A673 (cell line): ENCODE results near the gene TSHZ2. TPM values are rescaled to one million over a fixed set of nuclear protein-coding genes. Genes with fewer than 3 reads are reported as not detected.

Experiments
- BruUV-seq: library from RNA; stranded (reverse); fragments of 400-500 nt; replicated peaks from 2 replicates; lab custom pipeline; 2021; lab: Mats Ljungman, UMichigan
- CTCF ChIA-PET: fragments of 300-600 bp; sonication (Branson Sonifier 250); formaldehyde crosslinking; loops from one replicate; lab custom pipeline; 2022; ENCODE audit warnings: antibody characterized with exemption; lab: Charles Lee
- POLR2A ChIA-PET: fragments of 300-600 bp; sonication (Branson Sonifier 250); formaldehyde crosslinking; loops from one replicate; lab custom pipeline; 2022; ENCODE audit warnings: antibody characterized with exemption; ENCODE audit not compliant: low non-redundant PET; lab: Charles Lee
- DNase-seq: peaks from one replicate; pipeline ENCODE4 v3.0.0-alpha.2; 2015; ENCODE audit warnings: low spot score
- H3K27ac ChIP-seq: fragments of 200-600 bp; sonication (generic); 2 replicates; pipeline ENCODE4 v1.5.1; 2016; ENCODE audit warnings: mixed run types, low read depth, mild to moderate bottlenecking, mixed read lengths, antibody characterized with exemption, low read length; ENCODE audit not compliant: poor library complexity, severe bottlenecking
- H3K27me3 ChIP-seq: fragments of 200-600 bp; sonication (generic); replicated peaks from 2 replicates; pipeline ENCODE4 v1.6.1; 2017; ENCODE audit warnings: mixed run types, low read depth, mild to moderate bottlenecking, mixed read lengths, antibody characterized with exemption, low read length; ENCODE audit not compliant: insufficient read depth, poor library complexity
- H3K36me3 ChIP-seq: fragments of 200-600 bp; sonication (generic); 2 replicates; pipeline ENCODE4 v1.6.1; 2016; ENCODE audit warnings: mixed run types, mild to moderate bottlenecking, mixed read lengths, antibody characterized with exemption, low read length; ENCODE audit not compliant: insufficient read depth, poor library complexity, severe bottlenecking
- H3K4me1 ChIP-seq: fragments of 200-600 bp; sonication (generic); 2 replicates; pipeline ENCODE4 v1.6.1; 2017; ENCODE audit warnings: mixed run types, mild to moderate bottlenecking, mixed read lengths, antibody characterized with exemption, low read length; ENCODE audit not compliant: insufficient read depth, poor library complexity, severe bottlenecking
- H3K4me3 ChIP-seq: fragments of 200-600 bp; sonication (generic); 2 replicates; pipeline ENCODE4 v1.5.1; 2016; ENCODE audit warnings: low read depth, mixed run types, mild to moderate bottlenecking, mixed read lengths, low read length; ENCODE audit not compliant: poor library complexity, severe bottlenecking
- H3K9me3 ChIP-seq: fragments of 200-600 bp; sonication (generic); 2 replicates; pipeline ENCODE4 v1.6.1; 2016; ENCODE audit warnings: mixed run types, low read depth, mild to moderate bottlenecking, mixed read lengths, antibody characterized with exemption, low read length; ENCODE audit not compliant: poor library complexity, severe bottlenecking
- CTCF ChIP-seq: fragments of 300-800, 200-600 bp; sonication (generic); conservative IDR thresholded peaks from 2 replicates; pipeline ENCODE4 v1.5.1; 2017; ENCODE audit warnings: low read depth, mild to moderate bottlenecking, antibody characterized with exemption, low read length, moderate library complexity, mixed read lengths
- EZH2 ChIP-seq: fragments of 200-600 bp; sonication (generic); IDR thresholded peaks from 2 replicates; pipeline ENCODE4 v1.6.1; 2017; ENCODE audit warnings: borderline replicate concordance, low read depth, mild to moderate bottlenecking, mixed read lengths, antibody characterized with exemption, low read length; ENCODE audit not compliant: poor library complexity, severe bottlenecking
- intact Hi-C: fragments of 100-400 bp; cut with micrococcal nuclease; formaldehyde crosslinking; loops from one replicate; pipeline ENCODE4 v1.10.0; 2022; ENCODE audit not compliant: unreplicated experiment
- total RNA-seq: library from RNA; stranded (reverse); gene quantifications from 2 replicates; pipeline ENCODE4 v1.2.3, GENCODE V29; 2021

Gene TSHZ2
- total RNA-seq, 1 experiment from 2014 or later = 4.1 TPM

- no peak for DNase-seq
- H3K36me3 ChIP-seq = no peaks in the 10 kb centered on the region
- POLR2A ChIA-PET = interaction anchor here (0.6 to 0.7 kb wide), 2 partner anchors 60 kb away, joined by 3 to 4 read pairs; no protein-coding TSS in a partner anchor
- intact Hi-C loops = no loop called here
- H3K9me3 ChIP-seq = no peaks in the 10 kb centered on the region
- TF ChIP-seq CTCF = no peak
- TF ChIP-seq EZH2 = no peak
- H3K27me3 ChIP-seq = no peaks in the 10 kb centered on the region
- no peak overlapping the region for H3K27ac ChIP-seq
- no TSS peak for BruUV-seq
- H3K4me3 ChIP-seq = no peak overlapping the region
- peaks cover 9% of the 10 kb centered on the region for H3K4me1 ChIP-seq
- CTCF ChIA-PET = no interaction called here
These were observed 407.1 kb downstream of the TSHZ2 start for GRCh38 chr20:53379014-53379832.

- Histone ChIP-seq H3K9me3 (no peaks in the 10 kb centered on the region), H3K4me3 (no peak overlapping the region), H3K27me3 (no peaks in the 10 kb centered on the region), H3K4me1 (peaks cover 9% of the 10 kb centered on the region), H3K27ac (no peak overlapping the region), H3K36me3 (no peaks in the 10 kb centered on the region)
- CTCF ChIA-PET = no interaction called here
- BruUV-seq = no TSS peak
- intact Hi-C loops = no loop called here
- no peak for DNase-seq
- no peak for TF ChIP-seq EZH2
- TF ChIP-seq CTCF = no peak
- POLR2A ChIA-PET = interaction anchor here (0.7 kb wide), 1 partner anchor 60 kb away, joined by 4 read pairs; no protein-coding TSS in a partner anchor
These were observed 407.6 kb downstream of the TSHZ2 start for GRCh38 chr20:53379833-53380120.

- Histone ChIP-seq H3K4me3 (no peak overlapping the region), H3K9me3 (no peaks in the 10 kb centered on the region), H3K27me3 (no peaks in the 10 kb centered on the region), H3K4me1 (peaks cover 18% of the 10 kb centered on the region), H3K36me3 (no peaks in the 10 kb centered on the region), H3K27ac (no peak overlapping the region)
- DNase-seq = no peak
- no TSS peak for BruUV-seq
- CTCF ChIA-PET = no interaction called here
- intact Hi-C loops = no loop called here
- POLR2A ChIA-PET = no interaction called here
- TF ChIP-seq CTCF = peak; percentile 35
- TF ChIP-seq EZH2 = no peak
These were observed 409.6 kb downstream of the TSHZ2 start for GRCh38 chr20:53381568-53382262.
